Stimulated activated CD8-positive, alpha-beta memory T cell treated with anti-CD3 and anti-CD28 coated beads, Interleukin-7, amount 100 ng/mL, for 48 hours (primary cell): Measurements from ENCODE around the gene NEURL1.
"Not testable (repeated sequence)": the region's sequence is repeated elsewhere in the genome, so short reads cannot be mapped to it uniquely, and the experiment has no call there.

Experiments
- DNase-seq, 2 donors: peaks; one replicate each; pipeline ENCODE4 v3.0.0-alpha.2; 2020; ENCODE audit warnings: low read depth in 1 of 2; ENCODE audit errors: extremely low read depth in 1 of 2

Gene NEURL1

GRCh38 chr10:103620352-103620740, 126.8 kb downstream of the NEURL1 start:
- DNase-seq: no peak

- no peak for DNase-seq
Measured at GRCh38 chr10:103620891-103621782, 127.6 kb downstream of the NEURL1 start.

GRCh38 chr10:103621783-103622125, 128.2 kb downstream of the NEURL1 start:
- no peak for DNase-seq

- DNase-seq: no peak
Measured at GRCh38 chr10:103622286-103622685, 128.8 kb downstream of the NEURL1 start.

- no peak for DNase-seq
Measured at GRCh38 chr10:103622935-103623574, 129.6 kb downstream of the NEURL1 start.

- no peak for DNase-seq
Measured at GRCh38 chr10:103626178-103626577, 132.7 kb downstream of the NEURL1 start.

- DNase-seq: no peak
Measured at GRCh38 chr10:103627111-103627892, 133.8 kb downstream of the NEURL1 start.

- DNase-seq: no peak
Measured at GRCh38 chr10:103627893-103628292, 134.4 kb downstream of the NEURL1 start.

GRCh38 chr10:103629581-103629980, 136.1 kb downstream of the NEURL1 start:
- DNase-seq: no peak

- no peak for DNase-seq
Measured at GRCh38 chr10:103630156-103630555, 136.7 kb downstream of the NEURL1 start.

GRCh38 chr10:103632247-103632642, 138.7 kb downstream of the NEURL1 start:
- DNase-seq: no peak

GRCh38 chr10:103632871-103633270, 139.4 kb downstream of the NEURL1 start:
- not testable (repeated sequence) for DNase-seq

GRCh38 chr10:103633846-103634245, 140.3 kb downstream of the NEURL1 start:
- DNase-seq: no peak

GRCh38 chr10:103635580-103635979, 142.1 kb downstream of the NEURL1 start:
- DNase-seq: no peak

- no peak for DNase-seq
Measured at GRCh38 chr10:103636492-103636891, 143.0 kb downstream of the NEURL1 start.

GRCh38 chr10:103637011-103637410, 143.5 kb downstream of the NEURL1 start:
- no peak for DNase-seq

GRCh38 chr10:103637927-103638557, 144.5 kb downstream of the NEURL1 start:
- no peak for DNase-seq

GRCh38 chr10:103638948-103639347, 145.4 kb downstream of the NEURL1 start:
- no peak for DNase-seq

- DNase-seq: no peak
Measured at GRCh38 chr10:103640436-103641181, 147.1 kb downstream of the NEURL1 start.

- no peak for DNase-seq
Measured at GRCh38 chr10:103641326-103641725, 147.8 kb downstream of the NEURL1 start.
